Ramos (cell line): ENCODE data around the gene DRC1.

Experiments
- in situ Hi-C: fragments of 300-500 bp; cut with MboI; formaldehyde crosslinking; loops from one replicate; pipeline ENCODE4 v1.14.3; 2022; ENCODE audit warnings: low sequenced_read_pairs; ENCODE audit not compliant: unreplicated experiment

Gene DRC1

DNA sequence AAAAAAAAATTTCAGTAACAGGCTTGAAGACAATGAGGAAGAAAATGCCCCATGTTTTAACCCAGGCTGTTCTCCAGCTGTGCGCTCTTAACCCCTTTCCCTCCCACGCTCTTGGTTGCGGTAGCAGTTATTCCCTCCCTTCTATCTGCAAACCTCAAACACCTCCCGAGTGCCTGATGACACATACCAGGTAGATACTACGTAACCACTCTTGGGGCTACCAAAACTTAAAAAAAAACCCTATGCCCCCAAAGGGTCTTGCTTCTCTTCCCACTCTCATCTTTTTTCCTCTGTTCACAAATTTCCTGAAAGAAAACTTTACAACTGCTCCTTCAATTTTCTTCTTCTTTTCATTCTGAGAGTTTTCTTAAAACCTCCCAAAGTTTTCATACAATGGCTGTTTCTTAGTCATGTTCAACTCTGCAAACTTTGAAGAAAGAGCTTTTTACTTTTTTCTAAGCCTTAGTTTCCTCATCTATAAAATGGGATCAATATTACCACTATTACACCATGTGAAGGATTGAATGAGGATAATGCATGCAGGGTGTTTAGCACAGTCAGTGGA, 4.9 kb upstream of the DRC1 start:
- in situ Hi-C loops = no loop called here

GRCh38 chr2:26399771-26400376, 1.8 kb upstream of the DRC1 start:
- in situ Hi-C loops = no loop called here

DNA sequence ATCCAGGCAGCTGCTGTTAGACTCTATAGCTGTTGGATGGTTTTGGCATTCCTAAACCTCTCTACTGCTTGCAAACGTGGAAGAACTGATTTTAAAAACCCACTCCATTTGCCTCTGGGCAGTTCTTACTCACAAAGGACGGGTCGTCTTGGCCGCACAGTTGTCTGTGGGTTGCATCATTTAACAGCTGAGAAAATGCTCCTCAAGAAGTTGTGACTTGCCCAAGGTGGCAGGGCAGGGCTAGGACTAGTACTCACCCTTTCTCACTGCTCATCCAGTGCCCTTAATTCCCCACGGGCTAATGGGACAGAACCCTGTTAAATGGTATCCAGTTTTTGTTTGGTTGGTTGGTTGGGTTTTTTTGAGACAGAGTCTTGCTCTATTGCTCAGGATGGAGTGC, 997 bp upstream of the DRC1 start:
- in situ Hi-C loops = no loop called here

GRCh38 chr2:26407526-26407925, 5.8 kb downstream of the DRC1 start:
- in situ Hi-C loops = no loop called here

DNA sequence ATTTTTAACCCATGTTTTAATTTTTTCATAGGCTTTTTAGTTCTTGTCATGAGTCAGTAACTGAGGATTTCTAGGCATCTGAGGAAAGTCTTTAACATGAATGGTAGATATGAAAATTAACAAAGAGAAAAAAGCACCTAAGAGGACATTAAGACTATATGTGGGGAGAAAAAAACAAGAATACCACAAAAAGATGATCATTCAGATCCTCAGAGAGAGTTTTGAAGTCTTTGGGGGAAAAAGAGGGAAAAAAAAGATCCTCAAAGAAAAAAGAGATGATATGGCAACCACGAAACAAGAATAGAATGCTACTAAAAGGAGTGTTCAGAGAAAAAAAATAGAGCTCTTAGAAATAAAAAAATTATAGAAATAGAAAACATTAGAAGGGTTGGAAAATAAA, 8.1 kb downstream of the DRC1 start:
- in situ Hi-C loops = no loop called here

GRCh38 chr2:26410764-26411243, 9.1 kb downstream of the DRC1 start:
- in situ Hi-C loops = no loop called here

DNA sequence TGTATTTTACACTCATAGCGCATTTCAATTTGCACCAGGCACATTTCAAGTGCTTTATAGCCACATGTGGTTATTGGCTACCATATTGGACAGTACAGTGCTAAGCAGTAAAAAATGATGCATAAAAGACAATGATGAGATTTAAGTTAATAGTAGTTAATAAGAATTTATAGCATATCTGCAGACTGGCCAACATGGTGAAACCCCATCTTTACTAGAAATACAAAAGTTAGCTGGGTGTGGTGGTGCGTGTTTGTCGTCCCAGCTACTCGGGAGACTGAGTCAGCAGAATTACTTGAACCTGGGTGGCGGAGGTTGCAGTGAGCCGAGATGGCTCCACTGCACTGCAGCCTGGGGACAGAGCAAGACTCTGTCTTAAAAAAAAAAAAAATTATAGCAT, 9.7 kb downstream of the DRC1 start:
- in situ Hi-C loops = no loop called here

DNA sequence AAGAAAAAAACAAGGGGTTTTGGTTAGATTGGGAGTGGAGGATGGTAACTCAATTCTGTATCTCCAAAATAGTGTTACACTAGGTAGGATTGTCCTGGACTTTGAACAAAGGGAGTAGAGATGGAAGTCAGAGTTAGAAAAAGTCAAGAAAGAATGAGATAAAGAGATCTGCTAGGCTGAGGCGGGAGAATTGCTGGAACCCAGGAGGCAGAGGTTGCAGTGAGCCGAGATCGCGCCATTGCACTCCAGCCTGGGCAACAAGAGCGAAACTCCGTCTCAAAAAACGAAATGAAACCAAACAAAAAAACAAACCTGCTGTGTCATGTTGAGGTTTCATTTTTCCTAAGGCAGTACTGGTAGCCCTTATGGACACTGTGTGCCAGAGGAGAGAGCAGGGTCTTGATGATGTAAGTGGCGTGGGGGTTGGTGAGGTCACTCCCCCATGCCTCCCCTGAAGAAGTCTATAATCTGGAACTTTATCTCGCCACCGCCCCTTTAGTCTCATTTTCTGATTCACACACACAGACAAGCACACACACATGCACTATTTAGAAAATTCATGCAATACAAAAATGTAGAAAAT, 10.5 kb downstream of the DRC1 start:
- in situ Hi-C loops = no loop called here

DNA sequence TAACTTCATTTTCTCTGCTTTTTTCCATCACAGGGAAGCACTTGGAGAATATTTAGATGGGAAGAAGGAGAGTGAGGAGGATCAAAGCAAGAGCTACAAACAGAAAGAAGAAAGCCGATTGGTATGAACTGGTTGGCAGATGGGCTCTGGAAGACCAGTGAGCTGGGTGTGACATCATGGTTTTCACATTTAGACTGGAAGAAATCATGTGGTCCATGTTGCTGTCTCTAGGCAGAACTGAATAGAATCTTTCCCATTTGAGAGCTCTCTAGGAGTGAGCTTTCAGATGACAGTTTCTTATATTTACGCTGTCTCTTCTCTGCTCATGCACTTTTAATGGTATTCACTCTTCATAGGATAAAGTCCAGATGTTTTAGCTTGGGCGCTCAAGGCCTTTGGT, 12.6 kb downstream of the DRC1 start:
- in situ Hi-C loops = no loop called here

DNA sequence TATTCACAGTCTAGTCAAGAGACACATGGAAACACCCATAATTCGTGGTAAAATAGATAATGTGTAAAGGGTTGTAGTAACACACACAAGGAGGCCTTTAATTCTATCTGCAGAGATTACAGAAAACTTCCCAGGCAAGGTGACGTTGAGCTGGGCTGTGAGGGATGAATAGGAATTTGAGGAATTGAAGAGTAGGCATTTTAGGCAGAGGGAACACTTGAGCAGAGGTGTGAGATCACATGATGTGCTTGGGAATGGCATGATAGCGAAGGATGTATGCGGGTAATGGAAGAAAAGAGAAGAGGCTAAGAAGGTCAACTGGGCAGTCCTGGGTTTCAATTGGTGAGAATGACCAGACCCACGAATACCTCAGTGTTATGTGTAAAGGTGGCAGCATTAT, 20.2 kb downstream of the DRC1 start:
- in situ Hi-C loops = no loop called here

- in situ Hi-C loops = no loop called here
Measured at GRCh38 chr2:26422947-26423629, 21.4 kb downstream of the DRC1 start.

DNA sequence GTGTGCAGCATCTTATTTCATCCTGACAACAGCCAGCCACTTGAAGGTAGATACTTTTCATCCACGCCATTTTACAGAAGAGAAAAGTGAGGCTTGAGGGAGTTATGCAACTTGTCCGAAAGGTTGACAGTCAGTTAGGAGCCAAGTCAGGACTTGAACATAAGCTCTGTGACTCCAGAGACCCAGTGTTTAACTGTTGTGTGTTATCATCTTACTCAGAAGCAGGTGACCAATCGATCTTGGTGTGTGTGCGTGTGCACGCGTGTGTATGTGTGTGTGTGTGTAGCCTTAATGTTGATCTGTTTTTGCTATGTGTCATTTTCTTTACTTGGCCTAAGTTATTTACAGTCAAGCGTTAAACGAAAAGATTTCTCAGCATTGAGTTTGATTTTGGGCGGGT, 22.0 kb downstream of the DRC1 start:
- in situ Hi-C loops = no loop called here

DNA sequence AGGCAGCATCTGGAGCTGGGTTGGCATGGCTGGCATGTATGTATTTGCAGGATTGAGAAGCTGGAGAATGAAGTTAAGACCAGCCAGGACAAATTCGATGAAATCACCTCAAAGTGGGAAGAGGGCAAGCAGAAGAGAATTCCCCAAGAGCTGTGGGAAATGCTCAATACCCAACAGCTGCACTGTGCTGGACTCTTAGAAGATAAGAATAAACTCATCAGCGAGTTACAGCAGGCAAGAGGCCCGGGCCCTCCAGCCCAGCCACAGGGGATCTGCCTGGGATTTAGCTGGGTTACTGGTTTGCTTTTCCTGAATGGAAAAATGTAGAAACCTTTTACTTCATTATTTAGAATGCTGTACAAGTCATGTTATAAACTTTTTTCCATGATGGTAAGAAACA, 22.5 kb downstream of the DRC1 start:
- in situ Hi-C loops = no loop called here

- in situ Hi-C loops = no loop called here
Measured at GRCh38 chr2:26428846-26429245, 27.1 kb downstream of the DRC1 start.

DNA sequence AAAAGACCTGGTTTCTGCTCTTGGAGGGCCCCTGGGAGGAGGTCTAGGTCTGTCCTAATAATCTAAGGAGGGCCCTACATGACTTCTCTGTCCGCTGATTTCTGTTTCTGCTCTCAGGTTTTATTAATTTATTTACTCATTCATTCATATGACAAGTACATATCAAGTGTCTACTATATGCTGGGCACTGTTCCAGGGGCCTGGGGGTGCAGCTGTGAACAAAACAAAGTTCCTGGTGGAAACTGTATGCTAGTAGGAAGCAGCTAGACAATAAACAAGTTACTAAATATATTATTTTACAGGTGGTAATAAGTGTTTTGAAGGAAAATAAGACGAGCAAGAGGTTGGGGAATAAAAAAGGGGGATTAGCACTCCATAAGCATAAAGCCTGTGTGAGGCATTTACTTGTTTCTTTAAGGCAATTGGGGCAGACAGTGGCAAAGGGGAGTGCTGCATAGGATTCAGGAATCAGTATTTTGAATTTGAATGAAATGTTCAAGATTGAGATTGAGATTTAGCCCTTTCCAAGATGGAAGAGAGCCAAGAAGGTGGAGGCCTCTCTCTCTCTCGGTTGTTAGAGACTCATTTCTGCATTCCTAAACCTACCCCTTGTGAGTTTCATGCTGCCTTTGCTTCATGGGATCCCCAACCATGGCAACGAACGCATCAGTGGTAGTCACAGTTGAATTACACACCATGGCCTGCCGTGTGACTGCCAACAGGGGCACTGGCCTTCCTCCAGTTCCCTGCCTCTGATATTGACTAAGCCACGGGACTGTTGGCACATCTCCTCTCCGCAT, 28.3 kb downstream of the DRC1 start:
- in situ Hi-C loops = no loop called here

DNA sequence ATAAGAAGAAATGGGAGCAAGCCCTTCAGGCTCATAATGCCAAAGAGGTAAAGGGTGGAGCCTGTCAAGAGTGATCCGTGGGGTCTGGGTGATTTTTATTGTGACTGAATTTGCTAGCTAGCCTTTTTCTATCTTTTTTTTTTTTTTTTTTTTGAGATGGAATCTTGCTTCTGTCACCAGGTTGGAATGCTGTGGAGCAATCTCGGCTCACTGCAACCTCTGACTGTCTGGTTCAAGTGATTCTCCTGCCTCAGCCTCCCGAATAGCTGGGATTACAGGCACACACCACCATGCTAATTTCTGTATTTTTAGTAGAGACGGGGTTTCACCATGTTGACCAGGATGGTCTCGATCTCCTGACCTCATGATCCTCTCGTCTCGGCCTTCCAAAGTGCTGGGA, 29.1 kb downstream of the DRC1 start:
- in situ Hi-C loops = no loop called here

DNA sequence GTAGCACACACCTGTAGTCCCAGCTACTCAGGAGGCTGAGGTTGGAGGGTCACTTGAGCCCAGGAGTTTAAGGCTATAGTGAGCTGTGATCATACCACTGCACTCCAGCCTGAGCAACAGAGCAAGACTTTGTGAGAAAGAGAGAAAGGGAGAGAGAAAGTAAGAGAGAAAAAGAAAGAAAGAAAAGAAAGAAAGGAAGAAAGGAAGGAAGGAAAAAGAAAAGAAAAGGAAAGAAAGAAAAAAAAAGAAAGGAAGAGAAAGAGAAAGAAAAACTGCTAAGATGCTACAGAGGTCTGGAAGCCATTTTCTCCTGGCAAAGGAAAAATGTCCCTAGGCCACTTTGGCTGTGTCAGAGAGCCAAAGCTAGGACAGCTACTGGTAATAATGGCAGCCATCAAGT, 30.6 kb downstream of the DRC1 start:
- in situ Hi-C loops = no loop called here

DNA sequence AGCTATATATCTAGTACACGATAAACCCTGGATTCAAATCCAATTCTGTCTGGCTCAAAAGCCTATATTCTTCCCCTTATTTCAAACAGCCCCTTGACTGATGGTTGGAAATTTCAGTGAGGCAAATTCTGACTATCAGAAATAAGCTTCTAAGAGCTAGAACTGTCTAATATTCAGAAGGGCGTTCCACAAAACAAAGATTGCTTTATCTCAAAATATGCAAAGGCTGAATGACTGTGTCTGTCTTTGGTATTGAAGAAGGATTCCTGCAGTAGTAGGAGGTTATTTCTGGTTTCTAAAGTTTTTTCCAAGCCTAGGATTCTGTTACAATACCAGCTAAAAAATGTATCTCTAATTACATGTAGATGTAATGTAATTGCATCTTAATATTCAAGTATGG, 31.1 kb downstream of the DRC1 start:
- in situ Hi-C loops = no loop called here

DNA sequence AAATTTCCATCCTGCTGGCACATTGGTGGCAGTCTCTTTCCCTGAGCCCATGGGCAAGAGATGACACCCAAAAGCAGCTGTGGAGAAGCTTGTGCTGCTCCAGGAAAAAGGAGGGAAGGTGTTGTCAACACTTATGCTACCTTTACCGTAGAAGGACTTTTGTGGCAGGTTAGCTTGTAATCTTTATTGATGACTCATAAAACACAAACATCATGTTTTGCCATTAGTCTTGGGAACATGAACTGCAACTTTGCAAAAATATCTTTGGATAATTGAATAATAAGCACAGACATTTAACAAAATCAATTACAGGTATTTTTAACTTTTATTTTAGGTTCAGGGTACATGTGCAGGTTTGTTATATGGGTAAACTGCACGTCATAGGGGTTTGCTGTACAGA, 33.4 kb downstream of the DRC1 start:
- in situ Hi-C loops = no loop called here

DNA sequence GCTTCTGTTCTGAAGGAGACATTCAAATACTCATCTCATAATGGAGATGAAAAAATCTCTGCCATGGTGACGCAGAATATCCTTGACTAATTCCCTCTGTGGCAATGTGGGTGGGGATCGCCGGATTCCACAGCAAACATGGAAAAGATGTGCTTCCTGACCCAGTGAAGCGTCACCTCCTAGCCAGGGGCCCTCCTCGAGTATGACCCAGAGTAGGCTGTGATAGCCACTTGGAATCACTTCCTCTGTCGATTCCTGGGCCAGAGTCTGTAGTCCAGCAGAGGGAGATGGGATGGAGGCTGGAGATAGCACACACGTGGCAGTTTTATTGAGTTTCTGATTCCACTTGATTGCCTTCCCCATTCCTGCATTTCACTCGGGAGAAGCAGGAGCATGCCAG, 36.8 kb downstream of the DRC1 start:
- in situ Hi-C loops = no loop called here

DNA sequence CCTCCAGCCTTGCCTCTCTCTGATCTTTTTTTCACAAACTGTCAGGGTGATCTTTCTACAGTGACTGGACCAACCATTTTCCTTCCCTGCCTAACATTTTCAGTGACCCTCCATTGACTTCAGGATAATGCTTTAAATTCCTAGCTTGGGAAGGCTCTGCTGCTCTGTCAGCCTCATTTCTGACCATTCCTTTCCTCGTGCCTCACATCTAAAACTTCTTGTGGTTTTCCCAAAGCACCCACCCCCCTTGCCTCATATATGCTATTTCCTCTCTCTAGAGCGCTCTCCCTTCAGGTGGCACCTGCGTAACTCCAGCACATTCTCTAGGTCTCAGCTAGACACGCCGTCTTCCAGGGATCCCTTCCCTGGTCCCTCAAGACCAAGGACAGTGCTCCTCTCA, 37.2 kb downstream of the DRC1 start:
- in situ Hi-C loops = no loop called here
